Measurements from ENCODE around the gene HRG. TPM values are rescaled to one million over a fixed set of nuclear protein-coding genes. Genes with fewer than 3 reads are reported as not detected.

HRG gene
- total and polyA plus RNA-seq, 2 donors (not counting 1 experiment from before 2014, with no cell fraction given) = not detected

DNA sequence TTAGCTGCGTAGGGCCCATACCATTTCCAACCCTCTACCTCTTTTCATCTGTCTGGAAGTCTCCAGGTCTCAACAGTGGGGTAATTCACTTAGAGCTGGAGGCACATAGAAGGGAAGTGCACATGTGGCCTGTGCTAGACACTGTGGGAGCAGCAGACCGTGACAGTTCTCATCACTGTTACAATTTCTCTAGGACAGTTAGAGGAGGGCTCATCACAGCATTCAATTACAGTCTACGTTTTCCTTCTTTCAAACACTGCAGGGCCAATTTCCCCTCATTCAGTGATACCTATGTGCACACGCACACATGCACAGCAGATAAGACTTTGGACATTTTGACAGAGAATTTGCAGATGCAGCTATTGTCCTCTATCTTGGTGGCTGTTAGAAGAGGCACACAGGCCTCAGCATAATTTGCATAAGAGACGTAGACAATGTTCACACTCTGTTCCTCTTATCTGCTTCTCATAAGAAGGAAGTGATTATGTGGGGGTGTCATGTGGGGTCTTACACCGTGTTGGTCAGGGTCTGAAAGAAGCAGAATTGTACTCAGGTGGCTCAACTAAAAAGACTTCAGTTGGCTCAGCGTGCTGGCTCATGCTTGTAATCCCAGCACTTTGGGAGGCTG, 12.6 kb upstream of the HRG start:
- intact Hi-C loops (cut with micrococcal nuclease) = loop anchor here (1.0 to 10.0 kb wide), 2 partner anchors 86 to 122 kb away; partner anchors contain the start of gene TBCCD1
- Mint-ChIP-seq H3K4me3 (peak overlapping the region; percentile 69), H3K27ac (peak overlapping the region; percentile 92), H3K27me3 (no peaks in the 10 kb centered on the region), H3K4me1 (peaks cover 26% of the 10 kb centered on the region), H3K9me3 (ENCODE audit: insufficient read depth) (no peaks in the 10 kb centered on the region)
- no peaks in the 10 kb centered on the region for H3K79me2 ChIP-seq (ENCODE audit: control insufficient read depth, insufficient read depth, low read length)
- WGBS (ENCODE audit: insufficient coverage) = 17% methylated on average over 4 of the region's 7 CpGs
- H2AFZ ChIP-seq (ENCODE audit: insufficient read depth, low read depth, low read length, poor library complexity, severe bottlenecking) = peak overlapping the region; percentile 39
- TF ChIP-seq EZH2 (IDR thresholded peaks at IDR 0.05; ENCODE audit: borderline replicate concordance, insufficient read depth, low read depth, low read length, poor library complexity, severe bottlenecking) = no peak
- TF ChIP-seq, protein P1, sequence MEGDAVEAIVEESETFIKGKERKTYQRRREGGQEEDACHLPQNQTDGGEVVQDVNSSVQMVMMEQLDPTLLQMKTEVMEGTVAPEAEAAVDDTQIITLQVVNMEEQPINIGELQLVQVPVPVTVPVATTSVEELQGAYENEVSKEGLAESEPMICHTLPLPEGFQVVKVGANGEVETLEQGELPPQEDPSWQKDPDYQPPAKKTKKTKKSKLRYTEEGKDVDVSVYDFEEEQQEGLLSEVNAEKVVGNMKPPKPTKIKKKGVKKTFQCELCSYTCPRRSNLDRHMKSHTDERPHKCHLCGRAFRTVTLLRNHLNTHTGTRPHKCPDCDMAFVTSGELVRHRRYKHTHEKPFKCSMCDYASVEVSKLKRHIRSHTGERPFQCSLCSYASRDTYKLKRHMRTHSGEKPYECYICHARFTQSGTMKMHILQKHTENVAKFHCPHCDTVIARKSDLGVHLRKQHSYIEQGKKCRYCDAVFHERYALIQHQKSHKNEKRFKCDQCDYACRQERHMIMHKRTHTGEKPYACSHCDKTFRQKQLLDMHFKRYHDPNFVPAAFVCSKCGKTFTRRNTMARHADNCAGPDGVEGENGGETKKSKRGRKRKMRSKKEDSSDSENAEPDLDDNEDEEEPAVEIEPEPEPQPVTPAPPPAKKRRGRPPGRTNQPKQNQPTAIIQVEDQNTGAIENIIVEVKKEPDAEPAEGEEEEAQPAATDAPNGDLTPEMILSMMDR (IDR thresholded peaks at IDR 0.05) = no peak
- peak; percentile 76 for DNase-seq
- H3K4me3 ChIP-seq (ENCODE audit: control extremely low read depth in 1 of 5, extremely low read depth in 1 of 5, insufficient read depth in 1 of 5, low read depth in 2 of 5, low read length in 4 of 5) = peak overlapping the region in 1 of 5 experiments; percentile 33
- ATAC-seq (ENCODE audit: low read depth) = peak; percentile 95
- H3K27ac ChIP-seq (ENCODE audit: low read length in 2 of 2) = peak overlapping the region; percentile 34 to 86
- CTCF ChIA-PET = interaction anchor here (1.1 to 6.8 kb wide), 2 partner anchors 38 to 116 kb away, joined by 3 to 70 read pairs; partner anchors contain the start of gene AHSG
- H3K9me3 ChIP-seq (ENCODE audit: control extremely low read depth in 1 of 3, control insufficient read depth in 2 of 3, insufficient read depth in 1 of 3, low read length in 2 of 3) = peaks cover 0 to 3% (median 0%) of the 10 kb centered on the region in 3 donors
- POLR2A ChIA-PET = no interaction called here
- no peaks in the 10 kb centered on the region for H3K36me3 ChIP-seq (replicated peaks in 1 of 2; ENCODE audit: control extremely low read depth in 1 of 2, control insufficient read depth in 1 of 2, extremely low read depth in 1 of 2, insufficient read depth in 2 of 2, low read length in 1 of 2)
- peak overlapping the region; percentile 65 for H3K4me2 ChIP-seq (replicated peaks; ENCODE audit: low read depth, low read length, poor library complexity, severe bottlenecking)
- H3K4me1 ChIP-seq (ENCODE audit: control insufficient read depth in 2 of 2, insufficient read depth in 2 of 2, low read length in 2 of 2) = peaks cover 28 to 29% of the 10 kb centered on the region in 2 donors
- H3K27me3 ChIP-seq (replicated peaks in 1 of 4; ENCODE audit: control extremely low read depth in 1 of 4, control insufficient read depth in 3 of 4, insufficient read depth in 4 of 4, low read length in 3 of 4) = no peaks in the 10 kb centered on the region
- peak overlapping the region; percentile 15 for H3K9ac ChIP-seq (ENCODE audit: low read length)
- H4K20me1 ChIP-seq (ENCODE audit: control insufficient read depth, insufficient read depth, low read length, poor library complexity, severe bottlenecking) = no peaks in the 10 kb centered on the region

DNA sequence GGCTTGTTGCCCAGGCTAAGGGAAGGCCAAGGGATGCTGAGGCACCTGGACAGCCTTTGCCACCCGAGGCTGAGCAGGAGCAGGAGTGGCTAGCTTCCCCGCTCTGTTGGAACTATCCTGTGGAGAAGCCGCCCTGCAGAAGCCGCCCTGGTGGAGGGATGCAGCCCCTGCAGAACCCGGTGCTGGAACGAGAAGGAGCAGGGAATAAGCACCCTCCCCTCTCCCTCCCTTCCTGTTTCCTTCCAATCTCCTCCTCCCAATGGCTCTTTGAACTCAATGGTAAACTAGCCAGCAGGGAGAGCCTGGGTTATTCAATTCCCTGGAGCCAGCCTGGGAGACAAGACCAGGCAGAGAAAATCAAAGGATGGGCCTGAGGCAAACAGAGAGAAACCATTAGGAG, 11.8 kb upstream of the HRG start:
- Histone ChIP-seq H3K36me3 (replicated peaks in 1 of 2; ENCODE audit: control extremely low read depth in 1 of 2, control insufficient read depth in 1 of 2, extremely low read depth in 1 of 2, insufficient read depth in 2 of 2, low read length in 1 of 2) (no peaks in the 10 kb centered on the region), H3K27me3 (replicated peaks in 1 of 4; ENCODE audit: control extremely low read depth in 1 of 4, control insufficient read depth in 3 of 4, insufficient read depth in 4 of 4, low read length in 3 of 4) (no peaks in the 10 kb centered on the region), H4K20me1 (ENCODE audit: control insufficient read depth, insufficient read depth, low read length, poor library complexity, severe bottlenecking) (no peaks in the 10 kb centered on the region), H3K4me3 (ENCODE audit: control extremely low read depth in 1 of 5, extremely low read depth in 1 of 5, insufficient read depth in 1 of 5, low read depth in 2 of 5, low read length in 4 of 5) (no peak overlapping the region), H3K9ac (ENCODE audit: low read length) (no peak overlapping the region), H3K4me2 (replicated peaks; ENCODE audit: low read depth, low read length, poor library complexity, severe bottlenecking) (peak overlapping the region; percentile 65), H3K4me1 (ENCODE audit: control insufficient read depth in 2 of 2, insufficient read depth in 2 of 2, low read length in 2 of 2) (peaks cover 28 to 29% of the 10 kb centered on the region in 2 donors), H3K79me2 (ENCODE audit: control insufficient read depth, insufficient read depth, low read length) (no peaks in the 10 kb centered on the region), H3K9me3 (ENCODE audit: control extremely low read depth in 1 of 3, control insufficient read depth in 2 of 3, insufficient read depth in 1 of 3, low read length in 2 of 3) (peaks cover 0 to 3% (median 0%) of the 10 kb centered on the region in 3 donors), H2AFZ (ENCODE audit: insufficient read depth, low read depth, low read length, poor library complexity, severe bottlenecking) (no peak overlapping the region), H3K27ac (ENCODE audit: low read length in 2 of 2) (peak overlapping the region in 1 of 2 donors; percentile 86)
- Mint-ChIP-seq H3K9me3 (ENCODE audit: insufficient read depth) (no peaks in the 10 kb centered on the region), H3K4me1 (peaks cover 26% of the 10 kb centered on the region), H3K27me3 (no peaks in the 10 kb centered on the region), H3K27ac (no peak overlapping the region), H3K4me3 (no peak overlapping the region)
- 75% methylated on average over 6 of the region's 6 CpGs for WGBS (ENCODE audit: insufficient coverage)
- ChIA-PET CTCF (interaction anchor here (6.8 kb wide), 1 partner anchor 38 kb away, joined by 70 read pairs; the partner anchor contains the start of gene AHSG), POLR2A (no interaction called here)
- ATAC-seq (ENCODE audit: low read depth) (no peak), DNase-seq (peak; percentile 8)
- intact Hi-C loops (cut with micrococcal nuclease) = loop anchor here (1.0 to 10.0 kb wide), 2 partner anchors 87 to 121 kb away; partner anchors contain the start of gene TBCCD1
- TF ChIP-seq, protein P1 (IDR thresholded peaks at IDR 0.05) = no peak
- no peak for TF ChIP-seq EZH2 (IDR thresholded peaks at IDR 0.05; ENCODE audit: borderline replicate concordance, insufficient read depth, low read depth, low read length, poor library complexity, severe bottlenecking)
